Natural killer cell (primary cell): Measurements from ENCODE around the gene PIEZO1. TPM values are rescaled to one million over a fixed set of nuclear protein-coding genes. Genes with fewer than 3 reads are reported as not detected.
A peak's percentile ranks its signal among the peaks of the same experiment; 100 is the strongest.
"Not testable (repeated sequence)": the region's sequence is repeated elsewhere in the genome, so short reads cannot be mapped to it uniquely, and the experiment has no call there.

Source experiments
- ATAC-seq, 3 donors: fragments of 150-1000 bp in 2 of 3; fragments of 200-7000 bp in 1 of 3; cut with Tn5 transposase; 1 replicate in 1 of 3; 2 replicates in 2 of 3; pipeline ENCODE4 v1.10.0; 2021; ENCODE audit warnings: mild to moderate bottlenecking in 2 of 3, moderate library complexity in 2 of 3
- DNase-seq, 2 donors: peaks; one replicate each; pipeline versions ENCODE4 v3.0.0 to v3.0.0-alpha.2; 2013 to 2021; ENCODE audit warnings: mixed read lengths in 1 of 2
- H3K27ac ChIP-seq: one replicate; pipeline ENCODE4 v1.5.1; 2013; ENCODE audit warnings: mild to moderate bottlenecking, low read length
- H3K27me3 ChIP-seq: one replicate; pipeline ENCODE4 v1.6.1; 2013; ENCODE audit warnings: low read length; ENCODE audit not compliant: control insufficient read depth, insufficient read depth
- H3K36me3 ChIP-seq: one replicate; pipeline ENCODE4 v1.6.1; 2013; ENCODE audit warnings: low read length; ENCODE audit not compliant: control insufficient read depth, insufficient read depth
- H3K4me1 ChIP-seq: one replicate; pipeline ENCODE4 v1.6.1; 2013; ENCODE audit warnings: low read length; ENCODE audit not compliant: control insufficient read depth, insufficient read depth
- H3K4me3 ChIP-seq: one replicate; pipeline ENCODE4 v1.5.1; 2013; ENCODE audit warnings: low read length
- H3K9me3 ChIP-seq: one replicate; pipeline ENCODE4 v1.6.1; 2013; ENCODE audit warnings: low read length; ENCODE audit not compliant: control insufficient read depth, insufficient read depth
- H3K27ac Mint-ChIP-seq, 2 donors: one replicate each; pipeline ENCODE4 v1.8.0; 2022; ENCODE audit warnings: mild to moderate bottlenecking in 2 of 2, mixed read lengths in 2 of 2, moderate library complexity in 1 of 2
- H3K27me3 Mint-ChIP-seq, 2 donors: one replicate each; pipeline ENCODE4 v1.8.0; 2022; ENCODE audit warnings: low read depth in 2 of 2, mixed read lengths in 2 of 2
- H3K36me3 Mint-ChIP-seq: one replicate; pipeline ENCODE4 v1.8.0; 2022; ENCODE audit warnings: mixed read lengths
- H3K4me1 Mint-ChIP-seq, 2 donors: one replicate each; pipeline ENCODE4 v1.8.0; 2022; ENCODE audit warnings: mixed read lengths in 2 of 2
- H3K4me3 Mint-ChIP-seq: one replicate; pipeline ENCODE4 v1.8.0; 2022; ENCODE audit warnings: mild to moderate bottlenecking, moderate library complexity, mixed read lengths
- H3K9me3 Mint-ChIP-seq, 2 donors: one replicate each; pipeline ENCODE4 v1.8.0; 2022; ENCODE audit warnings: mixed read lengths in 2 of 2
- CTCF ChIP-seq: fragments of 200-600 bp; IDR thresholded peaks from one replicate; pipeline ENCODE4 v1.8.0; 2022; ENCODE audit warnings: antibody characterized with exemption
- WGBS: methylation state at CpG from one replicate; pipeline ENCODE4 v1.1.7; 2013; ENCODE audit warnings: missing lambda C conversion rate; ENCODE audit not compliant: insufficient coverage; 5-methylcytosine and 5-hydroxymethylcytosine counted together
- intact Hi-C: fragments of 100-400 bp; cut with micrococcal nuclease; formaldehyde crosslinking; loops from one replicate; pipeline ENCODE4 v1.14.2; 2022
- total RNA-seq, 4 donors: library from RNA; stranded (reverse); fragments of 120-200 nt in 1 of 4; gene quantifications; one replicate each; pipeline versions ENCODE4 v1.2.3 to v1.2.4, GENCODE V29; 2013 to 2022

Gene PIEZO1
- total RNA-seq, 3 donors from 2014 or later (not counting 1 experiment from before 2014, with no cell fraction given) = 172 to 197 (median 183) TPM

- Mint-ChIP-seq H3K27me3 (no peaks in the 10 kb centered on the region), H3K4me3 (no peak overlapping the region), H3K9me3 (no peaks in the 10 kb centered on the region), H3K4me1 (no peaks in the 10 kb centered on the region), H3K27ac (no peak overlapping the region), H3K36me3 (no peaks in the 10 kb centered on the region)
- Histone ChIP-seq H3K27me3 (no peaks in the 10 kb centered on the region), H3K4me1 (no peaks in the 10 kb centered on the region), H3K9me3 (no peaks in the 10 kb centered on the region), H3K36me3 (no peaks in the 10 kb centered on the region), H3K4me3 (no peak overlapping the region), H3K27ac (no peak overlapping the region)
- ATAC-seq (no peak), DNase-seq (no peak)
- intact Hi-C loops = no loop called here
- 96% methylated on average over 23 of the region's 23 CpGs for WGBS
- TF ChIP-seq CTCF = no peak
Measured at GRCh38 chr16:88671806-88672205, 113.2 kb downstream of the PIEZO1 start.

GRCh38 chr16:88669980-88670379 is 115.0 kb downstream of the PIEZO1 start:
- intact Hi-C loops = no loop called here

GRCh38 chr16:88669493-88669892 is 115.5 kb downstream of the PIEZO1 start:
- WGBS = 92% methylated on average over 2 of the region's 8 CpGs
- H3K27ac ChIP-seq, intact Hi-C loops, H3K9me3 Mint-ChIP-seq, H3K9me3 ChIP-seq, DNase-seq, H3K36me3 ChIP-seq, H3K27me3 Mint-ChIP-seq, H3K36me3 Mint-ChIP-seq, H3K27ac Mint-ChIP-seq, H3K4me3 Mint-ChIP-seq, H3K27me3 ChIP-seq, H3K4me1 Mint-ChIP-seq, H3K4me1 ChIP-seq, H3K4me3 ChIP-seq, ATAC-seq: not testable (repeated sequence)

More at GRCh38 chr16:88669980-88670379, 115.0 kb downstream of the PIEZO1 start:
- Histone ChIP-seq H3K4me3 (no peak overlapping the region), H3K9me3 (no peaks in the 10 kb centered on the region), H3K27me3 (no peaks in the 10 kb centered on the region), H3K4me1 (no peaks in the 10 kb centered on the region), H3K27ac (no peak overlapping the region), H3K36me3 (no peaks in the 10 kb centered on the region)
- Mint-ChIP-seq H3K36me3 (no peaks in the 10 kb centered on the region), H3K27me3 (no peaks in the 10 kb centered on the region), H3K9me3 (no peaks in the 10 kb centered on the region), H3K4me3 (no peak overlapping the region), H3K27ac (no peak overlapping the region), H3K4me1 (no peaks in the 10 kb centered on the region)
- ATAC-seq = no peak
- DNase-seq = no peak
- WGBS = 95% methylated on average over 8 of the region's 10 CpGs
- no peak for TF ChIP-seq CTCF

GRCh38 chr16:88667461-88667860 is 117.6 kb downstream of the PIEZO1 start:
- Mint-ChIP-seq H3K27me3 (no peaks in the 10 kb centered on the region), H3K36me3 (no peaks in the 10 kb centered on the region), H3K4me3 (no peak overlapping the region), H3K9me3 (no peaks in the 10 kb centered on the region), H3K27ac (peak overlapping the region in 1 of 2 donors; percentile 16), H3K4me1 (peaks cover 0 to 12% of the 10 kb centered on the region in 2 donors)
- DNase-seq (no peak), ATAC-seq (no peak)
- Histone ChIP-seq H3K9me3 (no peaks in the 10 kb centered on the region), H3K27ac (no peak overlapping the region), H3K4me3 (no peak overlapping the region), H3K27me3 (no peaks in the 10 kb centered on the region), H3K36me3 (no peaks in the 10 kb centered on the region), H3K4me1 (peaks cover 8% of the 10 kb centered on the region)
- intact Hi-C loops = no loop called here
- WGBS = 91% methylated on average over 5 of the region's 5 CpGs
- no peak for TF ChIP-seq CTCF
